OCI-LY7 (cell line): ENCODE results near the gene CCNO. TPM values are rescaled to one million over a fixed set of nuclear protein-coding genes. Genes with fewer than 3 reads are reported as not detected.

Experiments used
- Bru-seq: library from RNA; stranded (reverse); fragments of 400-500 nt; gene quantifications from one replicate; lab custom pipeline; 2021; lab: Mats Ljungman, UMichigan
- BruChase-seq, 2 experiments: library from RNA; stranded (reverse); fragments of 400-500 nt; gene quantifications; one replicate each; lab custom pipeline; 2021; lab: Mats Ljungman, UMichigan
- BruUV-seq: library from RNA; stranded (reverse); fragments of 400-500 nt; replicated peaks from 2 replicates; lab custom pipeline; 2021; lab: Mats Ljungman, UMichigan
- CTCF ChIA-PET: fragments of 300-600 bp; sonication (Branson Sonifier 250); formaldehyde crosslinking; loops from one replicate; lab custom pipeline; 2022; ENCODE audit warnings: antibody characterized with exemption; ENCODE audit not compliant: unreplicated experiment; lab: Charles Lee
- POLR2A ChIA-PET: fragments of 300-600 bp; sonication (Branson Sonifier 250); formaldehyde crosslinking; loops from one replicate; lab custom pipeline; 2022; ENCODE audit warnings: antibody characterized with exemption; lab: Charles Lee
- DNase-seq: peaks from one replicate; pipeline ENCODE4 v3.0.0-alpha.2; 2015; ENCODE audit warnings: low spot score
- H2AFZ ChIP-seq: fragments of 200-600 bp; sonication (generic), shearing (Covaris generic); 2 replicates; pipeline ENCODE4 v1.6.1; 2014; ENCODE audit warnings: mild to moderate bottlenecking, antibody characterized with exemption, low read length, moderate library complexity
- H3K27ac ChIP-seq: fragments of 200-600 bp; sonication (generic); 2 replicates; pipeline ENCODE4 v1.5.1; 2014; ENCODE audit warnings: mixed run types, low read depth, mild to moderate bottlenecking, moderate library complexity, low read length, inconsistent platforms; ENCODE audit not compliant: poor library complexity, severe bottlenecking
- H3K36me3 ChIP-seq: fragments of 200-600 bp; sonication (generic); 2 replicates; pipeline ENCODE4 v1.6.1; 2014; ENCODE audit warnings: mild to moderate bottlenecking, antibody characterized with exemption, low read length, moderate library complexity, mixed read lengths; ENCODE audit not compliant: insufficient read depth
- H3K4me1 ChIP-seq: fragments of 200-600 bp; sonication (generic); 2 replicates; pipeline ENCODE4 v1.5.1; 2014; ENCODE audit warnings: mild to moderate bottlenecking, low read length; ENCODE audit not compliant: insufficient read depth, poor library complexity, severe bottlenecking
- H3K4me2 ChIP-seq: fragments of 200-600 bp; sonication (generic); 2 replicates; pipeline ENCODE4 v1.6.1; 2014; ENCODE audit warnings: mild to moderate bottlenecking, low read length
- H3K4me3 ChIP-seq: fragments of 200-600 bp; sonication (generic); 2 replicates; pipeline ENCODE4 v1.5.1; 2014; ENCODE audit warnings: mild to moderate bottlenecking, low read depth, low read length; ENCODE audit not compliant: poor library complexity, severe bottlenecking
- H3K79me2 ChIP-seq: fragments of 200-600 bp; sonication (generic); 2 replicates; pipeline ENCODE4 v1.6.1; 2016; ENCODE audit warnings: low read depth, mild to moderate bottlenecking, low read length, moderate library complexity, mixed read lengths; ENCODE audit not compliant: insufficient read depth
- H3K9me2 ChIP-seq: fragments of 200-600 bp; sonication (generic); 2 replicates; pipeline ENCODE4 v1.6.1; 2016; ENCODE audit warnings: mild to moderate bottlenecking, low read length, mixed read lengths; ENCODE audit not compliant: insufficient read depth
- H3K9me3 ChIP-seq: fragments of 200-600 bp; sonication (generic); 2 replicates; pipeline ENCODE4 v1.6.1; 2014; ENCODE audit warnings: mild to moderate bottlenecking, mixed run types, low read length, mixed read lengths
- H4K20me1 ChIP-seq: fragments of 200-600 bp; sonication (generic); 2 replicates; pipeline ENCODE4 v1.6.1; 2014; ENCODE audit warnings: mild to moderate bottlenecking, antibody characterized with exemption, low read length, moderate library complexity, mixed read lengths; ENCODE audit not compliant: insufficient read depth
- CTCF ChIP-seq: fragments of 200-600 bp; sonication (generic); conservative IDR thresholded peaks from 2 replicates; pipeline ENCODE4 v1.5.1; 2014; ENCODE audit warnings: mild to moderate bottlenecking, antibody characterized with exemption, low read length, moderate library complexity, mixed read lengths
- EZH2phosphoT487 ChIP-seq: fragments of 200-600 bp; sonication (generic); IDR thresholded peaks from 2 replicates; pipeline ENCODE4 v1.6.1; 2018; ENCODE audit warnings: low read depth, borderline replicate concordance, mild to moderate bottlenecking, mixed run types, antibody characterized with exemption, low read length, moderate library complexity, mixed read lengths
- intact Hi-C: fragments of 100-400 bp; cut with micrococcal nuclease; formaldehyde crosslinking; loops from one replicate; pipeline ENCODE4 v1.10.0; 2022; ENCODE audit not compliant: unreplicated experiment
- long read RNA-seq: library from polyadenylated mRNA; stranded (forward); transcript quantifications from one replicate; pipeline ENCODE4 v2.0.0, GENCODE V29; 2022
- total RNA-seq, 2 experiments: library from RNA; depleted of rRNA in 1 of 2; stranded (reverse); fragments of >200 nt in 1 of 2; shearing (Covaris generic) in 1 of 2; gene quantifications; 2 replicates each; pipeline ENCODE4 v1.2.3, GENCODE V29; 2014 to 2022

The CCNO gene, protein sequence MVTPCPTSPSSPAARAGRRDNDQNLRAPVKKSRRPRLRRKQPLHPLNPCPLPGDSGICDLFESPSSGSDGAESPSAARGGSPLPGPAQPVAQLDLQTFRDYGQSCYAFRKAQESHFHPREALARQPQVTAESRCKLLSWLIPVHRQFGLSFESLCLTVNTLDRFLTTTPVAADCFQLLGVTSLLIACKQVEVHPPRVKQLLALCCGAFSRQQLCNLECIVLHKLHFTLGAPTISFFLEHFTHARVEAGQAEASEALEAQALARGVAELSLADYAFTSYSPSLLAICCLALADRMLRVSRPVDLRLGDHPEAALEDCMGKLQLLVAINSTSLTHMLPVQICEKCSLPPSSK
- total RNA-seq (2014; rRNA removed; shearing (Covaris generic)) (1.3 and 2.4 TPM in 2 replicates), total RNA-seq (2022) (2.3 and 3.3 TPM in 2 replicates), Bru-seq, nascent RNA (percentile 34 among the genes with signal in this experiment), BruChase-seq, experiment 1, labeled RNA remaining after a 6-hour chase (percentile 25 among the genes with signal in this experiment), BruChase-seq, experiment 2, labeled RNA remaining after a 2-hour chase (percentile 31 among the genes with signal in this experiment)
- long read RNA-seq, partial matches to known transcripts = 2 of 6 reads
- long read RNA-seq, other reads (novel, unspliced or antisense) = 3 of 6 reads

GRCh38 chr5:55232985-55233928 lies at the start of gene CCNO:
Gene CCNO, minus strand, starts transcription at chr5:55233608. Its CDS starts 85 bp downstream, at chr5:55233523.
- peak; percentile 81 for DNase-seq
- TF ChIP-seq EZH2phosphoT487 = no peak
- TF ChIP-seq CTCF = peak; percentile 29; the same call in 1 of the 2 replicates
- CTCF ChIA-PET = interaction anchor here (1.2 kb wide), 1 partner anchor 77 kb away, joined by 3 read pairs; no protein-coding TSS in a partner anchor
- H3K9me3 ChIP-seq = no peaks in the 10 kb centered on the region
- intact Hi-C loops = loop anchor here (2.0 kb wide), 1 partner anchor 60 kb away; the partner anchor contains the start of gene CDC20B
- H3K27ac ChIP-seq = no peak within 1 kb of the TSS
- BruUV-seq = no TSS peak
- peak within 1 kb of the TSS; percentile 71 for H3K4me3 ChIP-seq
- H3K36me3 ChIP-seq = no peaks in the 10 kb centered on the region
- no peaks in the 10 kb centered on the region for H3K9me2 ChIP-seq
- H3K4me2 ChIP-seq = peak within 1 kb of the TSS; percentile 90
- POLR2A ChIA-PET = interaction anchor here (0.6 to 1.8 kb wide), 5 partner anchors 9 to 74 kb away, joined by 3 to 9 read pairs (median 4); partner anchors contain the start of genes DHX29 and MTREX
- no peaks in the 10 kb centered on the region for H3K79me2 ChIP-seq
- H3K4me1 ChIP-seq = peaks cover 12% of the 10 kb centered on the region
- H4K20me1 ChIP-seq = 0 out of 2 replicates have a peak, but pooled peaks cover 4% of the 10 kb centered on the region
- H2AFZ ChIP-seq = peak within 1 kb of the TSS; percentile 92

DNA sequence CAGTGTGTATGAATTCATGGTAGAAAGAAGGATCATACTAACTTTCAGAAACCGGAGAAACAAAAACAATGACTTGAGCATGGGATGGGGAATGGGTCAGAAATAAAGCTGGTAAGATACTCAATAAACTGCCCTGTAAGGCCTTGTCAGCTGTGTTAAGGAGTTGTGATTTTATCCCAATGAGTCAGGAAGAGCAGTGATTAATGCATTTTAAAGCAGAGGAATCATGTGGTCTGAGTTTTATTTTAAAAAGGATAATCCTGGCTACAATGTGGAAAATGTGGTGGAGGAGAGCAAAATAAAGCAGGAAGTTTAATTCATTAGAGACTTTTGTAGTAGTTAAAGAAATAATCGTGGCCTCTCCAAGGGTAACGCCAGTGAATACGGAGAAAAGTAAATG lies 45.4 kb upstream of the CCNO start:
- Histone ChIP-seq H3K4me3 (no peak overlapping the region), H3K9me2 (no peaks in the 10 kb centered on the region), H3K4me2 (no peak overlapping the region), H4K20me1 (no peaks in the 10 kb centered on the region), H3K79me2 (no peaks in the 10 kb centered on the region), H3K36me3 (peaks cover 90% of the 10 kb centered on the region), H3K27ac (no peak overlapping the region), H3K9me3 (no peaks in the 10 kb centered on the region), H2AFZ (no peak overlapping the region), H3K4me1 (no peaks in the 10 kb centered on the region)
- intact Hi-C loops = no loop called here
- ChIA-PET CTCF (no interaction called here), POLR2A (interaction anchor here (0.5 kb wide), 1 partner anchor 26 kb away, joined by 3 read pairs; no protein-coding TSS in a partner anchor)
- no TSS peak for BruUV-seq
- no peak for DNase-seq
- TF ChIP-seq EZH2phosphoT487 (no peak), CTCF (no peak)
